ENCODE data around the gene PRSS3.
"Not testable (repeated sequence)": the region's sequence is repeated elsewhere in the genome, so short reads cannot be mapped to it uniquely, and the experiment has no call there.

PRSS3 gene

DNA sequence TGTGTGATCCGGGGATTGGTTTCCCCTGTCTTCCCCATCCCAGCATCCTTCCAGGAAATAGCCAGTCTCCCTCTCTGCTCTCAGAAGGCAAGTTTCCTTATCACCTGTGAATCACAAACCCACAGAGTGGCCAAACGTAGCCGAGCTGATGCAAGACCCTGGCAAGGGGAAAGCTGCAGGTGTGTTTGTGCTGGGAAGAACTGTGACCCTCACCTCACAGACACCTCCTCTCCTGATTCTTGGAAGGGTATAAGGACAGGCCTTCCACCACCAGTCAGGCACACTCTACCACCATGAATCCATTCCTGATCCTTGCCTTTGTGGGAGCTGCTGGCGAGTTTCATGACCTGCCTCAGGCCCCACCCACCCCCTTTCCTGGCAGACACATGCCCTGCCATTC lies at the start of gene PRSS3:
Gene PRSS3 (plus strand): TSS at position 281 of the 400 bp plus-strand sequence. CDS start 13 bp downstream, at position 294.
- DNase-seq (ENCODE audit: low read depth): no peak

DNA sequence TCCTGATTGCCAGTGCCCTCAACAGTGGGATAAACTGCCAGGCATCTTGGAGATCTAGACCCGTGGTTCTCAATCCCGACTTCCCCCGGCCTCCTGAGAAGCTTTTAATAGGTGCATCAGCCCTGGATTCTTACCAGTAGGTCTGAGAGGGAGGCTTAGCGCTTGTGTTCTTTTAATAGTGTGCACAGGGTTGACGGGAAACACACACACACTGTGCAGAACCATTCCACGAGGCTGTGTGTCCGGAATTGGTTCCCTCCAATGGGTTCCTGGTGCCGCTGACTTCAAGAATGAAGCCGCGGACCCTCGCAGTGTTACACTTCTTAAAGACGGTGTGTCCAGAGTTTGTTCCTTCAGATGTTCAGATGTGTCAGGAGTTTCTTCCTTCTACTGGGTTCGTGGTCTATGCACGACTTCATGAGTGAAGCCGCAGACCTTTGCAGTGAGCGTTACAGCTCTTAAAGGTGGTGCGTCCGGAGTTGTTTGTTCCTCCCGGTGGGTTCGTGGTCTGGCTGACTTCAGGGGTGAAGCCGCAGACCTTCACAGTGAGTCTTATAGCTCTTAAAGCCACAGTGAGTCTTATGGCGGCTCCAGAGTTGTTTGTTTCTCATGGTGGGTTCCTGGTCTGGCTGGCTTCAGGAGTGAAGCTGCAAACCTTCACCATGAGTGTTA lies 46.6 kb upstream of the PRSS3 start:
- peak; percentile 13 for DNase-seq (ENCODE audit: low read depth)

GRCh38 chr9:33749305-33749654 lies 46.1 kb upstream of the PRSS3 start:
- not testable (repeated sequence) for DNase-seq (ENCODE audit: low read depth)

- no peak for DNase-seq (ENCODE audit: low read depth)
These were observed 45.0 kb upstream of the PRSS3 start for GRCh38 chr9:33750307-33750838.

DNA sequence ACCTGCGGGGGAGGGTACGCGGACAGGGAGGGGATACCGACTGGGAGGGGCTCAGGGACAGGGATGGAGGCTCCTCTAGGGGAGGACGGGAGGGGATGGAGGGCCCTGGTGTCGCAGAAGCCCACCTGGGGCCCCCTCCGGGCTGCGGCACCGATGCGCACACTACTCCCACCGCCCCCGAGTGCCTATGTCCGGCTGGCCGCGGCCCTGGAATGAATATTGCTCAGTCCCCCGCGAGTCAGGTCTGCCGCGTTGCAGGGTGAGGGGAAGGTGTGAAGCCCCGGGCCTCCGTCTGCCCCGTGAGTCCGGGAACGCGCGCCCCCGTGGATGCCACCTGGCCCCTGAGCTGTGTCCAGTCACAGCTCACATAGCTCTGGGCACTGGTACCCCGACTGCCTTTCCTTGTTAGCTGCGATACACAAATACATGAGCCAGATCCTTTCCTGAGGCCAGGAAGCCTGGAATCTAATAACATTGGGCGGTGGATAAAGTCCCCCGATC lies 44.5 kb upstream of the PRSS3 start:
- no peak for DNase-seq (ENCODE audit: low read depth)

DNA sequence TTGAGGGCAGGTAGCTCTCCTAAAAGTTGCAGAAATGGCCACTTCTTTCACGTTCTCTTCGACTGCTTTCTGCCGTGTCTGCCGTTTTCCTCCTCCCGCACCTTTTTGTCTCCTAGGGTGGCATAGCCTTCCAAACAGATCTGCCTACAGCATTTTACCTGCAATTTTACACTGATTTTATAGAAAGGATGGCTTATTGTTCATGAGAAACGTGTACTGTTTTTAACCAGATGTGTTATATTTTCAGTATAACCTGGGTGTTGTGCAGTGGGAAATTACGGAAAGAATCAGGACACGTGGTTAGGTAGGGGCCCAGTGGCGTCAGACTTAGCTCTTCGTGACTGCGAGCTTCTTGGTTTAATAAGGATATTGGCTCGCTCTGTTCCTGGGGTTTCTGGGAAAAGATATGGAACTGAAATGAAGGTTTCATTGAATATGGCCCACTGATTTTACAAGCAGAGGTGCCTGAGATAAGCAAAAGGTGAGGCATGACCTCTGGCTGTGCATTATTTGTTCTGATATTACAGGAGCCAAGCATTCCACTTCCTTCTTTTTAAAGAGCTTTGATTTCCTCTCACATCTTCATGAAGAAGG lies 43.7 kb upstream of the PRSS3 start:
- DNase-seq (ENCODE audit: low read depth): no peak

GRCh38 chr9:33752130-33752637 lies 43.2 kb upstream of the PRSS3 start:
- no peak for DNase-seq (ENCODE audit: low read depth)

- not testable (repeated sequence) for DNase-seq (ENCODE audit: low read depth)
These were observed 42.6 kb upstream of the PRSS3 start for GRCh38 chr9:33752789-33753188.

DNA sequence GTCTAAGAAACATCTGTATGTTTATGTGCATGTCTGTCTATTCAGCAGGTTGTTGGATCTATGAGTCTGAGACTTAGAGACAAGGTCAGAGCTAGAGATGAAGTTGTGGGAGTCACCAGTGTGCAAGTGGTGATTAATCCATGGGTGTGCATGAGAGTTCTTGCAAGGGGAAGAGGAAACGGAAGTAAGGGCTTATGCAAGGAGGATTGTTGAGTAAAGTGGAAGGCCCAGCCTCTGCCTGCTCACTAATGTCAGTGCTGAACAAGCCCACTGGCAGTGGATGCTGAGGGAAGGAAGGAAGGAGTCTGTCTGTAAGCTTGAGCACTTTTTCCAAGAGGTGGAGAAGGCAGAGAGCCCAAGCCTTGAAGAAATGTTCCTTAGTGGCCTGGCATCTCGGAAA lies 35.7 kb upstream of the PRSS3 start:
- DNase-seq (ENCODE audit: low read depth): not testable (repeated sequence)

- DNase-seq (ENCODE audit: low read depth): no peak
These were observed 33.0 kb upstream of the PRSS3 start for GRCh38 chr9:33762343-33762742.

GRCh38 chr9:33763709-33764108 lies 31.7 kb upstream of the PRSS3 start:
- DNase-seq (ENCODE audit: low read depth): not testable (repeated sequence)

- no peak for DNase-seq (ENCODE audit: low read depth)
These were observed 29.9 kb upstream of the PRSS3 start for GRCh38 chr9:33765411-33765810.

- not testable (repeated sequence) for DNase-seq (ENCODE audit: low read depth)
These were observed 25.0 kb upstream of the PRSS3 start for GRCh38 chr9:33770156-33770880.

- DNase-seq (ENCODE audit: low read depth): not testable (repeated sequence)
These were observed 22.2 kb upstream of the PRSS3 start for GRCh38 chr9:33773135-33773534.

DNA sequence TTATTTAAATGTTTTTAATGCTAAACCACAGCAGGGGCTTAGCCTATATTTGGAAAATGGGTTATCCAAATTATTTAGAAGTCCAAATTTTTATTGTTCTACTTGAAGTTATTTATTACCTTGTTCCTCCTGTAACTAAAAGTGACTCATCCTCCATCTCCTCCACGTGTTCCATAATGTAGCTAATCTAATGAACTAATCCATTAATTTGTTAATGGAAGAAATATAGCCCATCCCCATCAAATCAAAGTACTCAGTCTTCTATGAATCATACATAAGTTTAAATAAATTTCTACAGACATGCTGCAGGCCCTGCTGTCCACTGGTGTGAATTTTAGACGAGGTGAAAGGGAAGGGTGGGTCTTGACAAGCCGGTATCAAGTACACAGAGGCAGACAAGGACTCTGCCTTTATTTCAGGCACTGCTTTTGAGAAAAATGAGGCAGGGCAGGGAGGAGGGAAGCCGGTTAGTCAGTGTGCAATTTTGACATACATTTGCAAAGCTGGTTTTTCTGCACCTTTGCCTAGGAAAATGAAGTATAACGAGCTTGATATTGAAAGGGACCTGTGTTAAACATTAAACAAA lies 21.2 kb upstream of the PRSS3 start:
- not testable (repeated sequence) for DNase-seq (ENCODE audit: low read depth)

DNA sequence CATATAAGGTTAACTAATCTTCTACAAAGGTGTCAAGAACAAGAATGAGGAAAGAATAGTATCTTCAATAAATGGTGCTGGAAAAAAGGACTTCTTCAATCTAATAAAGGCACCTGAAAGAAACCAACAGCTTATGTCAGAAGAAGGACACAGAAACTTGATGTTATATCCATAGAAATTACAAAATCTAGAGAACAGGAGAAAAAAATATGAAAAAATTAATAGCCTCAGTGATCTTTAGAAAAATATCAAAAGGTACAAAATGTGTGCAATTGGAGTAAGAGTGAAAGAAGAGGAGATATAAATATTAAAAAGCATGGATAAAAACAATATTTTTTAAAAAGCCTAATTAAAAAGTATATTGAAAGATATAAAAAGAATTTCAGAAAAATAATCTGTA lies 18.8 kb upstream of the PRSS3 start:
- DNase-seq (ENCODE audit: low read depth): no peak

DNA sequence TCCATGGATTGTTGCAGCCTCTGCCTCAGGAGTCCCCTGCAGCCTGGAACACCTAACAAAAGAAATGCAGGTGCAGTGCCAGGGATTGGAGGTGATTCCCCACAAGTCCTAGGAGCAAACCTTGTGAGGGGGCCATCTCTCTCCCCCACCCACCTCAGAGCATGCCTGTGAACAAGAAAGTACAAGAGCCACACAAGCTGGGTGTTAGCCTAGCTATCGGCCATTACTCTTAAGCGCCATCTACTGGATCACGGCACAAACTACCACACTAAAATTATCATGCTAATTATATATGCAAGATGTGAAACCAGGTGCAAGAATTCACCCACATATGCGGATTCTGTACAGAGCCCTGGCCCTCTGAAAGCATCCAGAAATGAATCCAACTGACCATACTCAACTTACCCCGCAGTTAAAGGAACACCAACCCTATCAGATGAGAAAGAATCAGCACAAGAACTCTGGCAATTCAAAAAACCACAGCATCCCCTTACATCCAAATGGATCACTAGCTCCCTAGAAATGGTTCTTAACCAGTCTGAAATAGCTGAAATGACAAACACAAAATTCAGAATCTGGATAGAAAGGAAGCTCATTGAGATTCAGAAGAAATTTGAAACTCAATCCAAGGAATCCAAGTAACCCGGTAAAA lies 16.5 kb upstream of the PRSS3 start:
- peak; percentile 20 for DNase-seq (ENCODE audit: low read depth)

GRCh38 chr9:33780276-33780675 lies 15.1 kb upstream of the PRSS3 start:
- DNase-seq (ENCODE audit: low read depth): no peak

DNA sequence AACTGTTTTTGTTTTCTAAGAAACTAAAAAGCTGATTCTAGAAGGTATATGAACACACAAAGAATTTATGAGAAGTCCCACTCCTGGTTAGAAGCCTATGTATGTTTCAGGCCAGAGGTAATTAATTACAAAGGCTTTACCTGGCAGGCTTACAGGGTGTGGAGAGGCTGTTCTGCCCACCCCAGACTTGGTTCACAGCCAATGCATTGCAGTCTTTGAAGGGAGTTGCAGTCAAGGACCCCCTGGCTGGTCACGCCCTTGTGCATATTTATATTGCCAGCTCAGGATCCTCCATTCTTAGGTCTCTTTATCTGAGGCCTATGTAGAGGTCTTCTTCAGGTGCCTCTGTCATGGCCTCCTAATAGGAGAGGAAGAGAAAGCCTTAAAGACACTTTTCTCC lies 13.6 kb upstream of the PRSS3 start:
- no peak for DNase-seq (ENCODE audit: low read depth)

DNA sequence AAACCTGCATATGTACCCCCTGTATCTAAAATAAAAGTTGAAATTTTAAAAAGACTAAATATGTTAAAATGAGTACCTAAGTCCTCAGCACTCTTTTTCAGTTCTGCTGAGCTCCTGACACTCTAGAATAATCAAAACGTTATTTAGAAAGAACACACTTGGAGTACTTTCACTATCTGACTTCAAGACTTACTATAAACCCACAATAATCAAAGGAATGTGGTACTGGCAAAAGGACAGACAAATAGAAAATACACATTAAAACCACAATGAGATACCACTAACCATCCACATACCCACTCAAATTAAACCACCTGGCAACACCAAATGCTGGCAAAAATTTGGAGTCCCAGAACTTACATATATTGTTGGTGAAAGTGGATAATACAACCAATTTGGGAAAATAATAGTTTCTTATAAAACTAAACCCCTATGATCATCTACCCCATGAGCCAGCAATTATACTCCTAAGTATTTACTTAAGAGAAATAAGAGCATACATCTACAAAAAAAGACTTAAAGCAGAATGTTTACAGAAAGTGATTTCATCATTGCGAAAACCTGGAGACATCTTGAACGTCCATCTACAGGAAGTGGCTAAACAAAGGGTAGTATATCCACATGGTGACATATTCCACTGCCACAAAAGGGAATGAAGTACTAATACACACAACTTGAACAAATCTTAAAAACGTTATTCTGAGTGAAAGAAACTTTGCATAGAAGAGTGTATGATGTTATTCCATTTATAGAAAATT lies 12.8 kb upstream of the PRSS3 start:
- no peak for DNase-seq (ENCODE audit: low read depth)

- DNase-seq (ENCODE audit: low read depth): no peak
These were observed 9.4 kb upstream of the PRSS3 start for GRCh38 chr9:33785914-33786313.
